Measurements from ENCODE around the gene SELENON.

The SELENON gene

DNA sequence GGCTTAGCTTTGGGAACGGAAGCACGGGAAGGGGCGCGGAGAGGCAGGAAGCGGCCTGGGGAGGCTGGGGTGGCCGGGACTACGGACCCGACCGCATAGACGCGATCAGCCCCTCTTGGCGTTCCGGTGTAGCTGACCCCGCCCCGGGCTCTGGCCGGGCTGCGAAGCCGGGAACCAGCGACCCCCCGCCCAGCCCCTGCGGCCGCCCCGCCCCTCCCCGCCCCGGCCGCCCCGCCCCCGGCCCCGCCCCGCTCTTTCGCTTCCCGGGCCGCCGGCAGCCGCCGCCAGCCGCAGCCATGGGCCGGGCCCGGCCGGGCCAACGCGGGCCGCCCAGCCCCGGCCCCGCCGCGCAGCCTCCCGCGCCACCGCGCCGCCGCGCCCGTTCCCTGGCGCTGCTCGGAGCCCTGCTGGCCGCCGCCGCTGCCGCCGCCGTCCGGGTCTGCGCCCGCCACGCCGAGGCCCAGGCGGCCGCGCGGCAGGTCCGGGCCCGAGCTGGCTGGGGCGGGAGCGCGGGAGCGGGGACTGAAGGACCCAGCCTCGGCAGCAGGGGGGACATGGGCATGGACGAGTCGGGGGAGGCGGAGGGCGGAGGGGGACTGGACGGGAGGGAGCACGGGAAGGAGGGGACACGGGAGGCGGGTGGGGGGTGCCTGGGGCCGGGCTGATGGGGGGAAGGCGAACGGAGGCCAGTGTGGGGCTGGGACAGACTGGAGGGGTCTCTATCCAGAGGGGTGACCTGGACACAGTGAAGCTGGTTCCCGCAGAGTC is at the start of gene SELENON:
SELENON (plus strand) TSS at position 259 of the 768 bp plus-strand sequence; CDS start at position 297, 38 bp downstream.
- peak; percentile 41 for DNase-seq

GRCh38 chr1:25750923-25751605 is 48.9 kb upstream of the SELENON start:
- in situ Hi-C loops (cut with MboI; ENCODE audit: low pct_unique_long_range_greater_than_20kb, low sequenced_read_pairs): no loop called here

More for the DNA sequence above, at the start of gene SELENON:
- in situ Hi-C loops (cut with MboI; ENCODE audit: low pct_unique_long_range_greater_than_20kb, low sequenced_read_pairs): no loop called here

DNA sequence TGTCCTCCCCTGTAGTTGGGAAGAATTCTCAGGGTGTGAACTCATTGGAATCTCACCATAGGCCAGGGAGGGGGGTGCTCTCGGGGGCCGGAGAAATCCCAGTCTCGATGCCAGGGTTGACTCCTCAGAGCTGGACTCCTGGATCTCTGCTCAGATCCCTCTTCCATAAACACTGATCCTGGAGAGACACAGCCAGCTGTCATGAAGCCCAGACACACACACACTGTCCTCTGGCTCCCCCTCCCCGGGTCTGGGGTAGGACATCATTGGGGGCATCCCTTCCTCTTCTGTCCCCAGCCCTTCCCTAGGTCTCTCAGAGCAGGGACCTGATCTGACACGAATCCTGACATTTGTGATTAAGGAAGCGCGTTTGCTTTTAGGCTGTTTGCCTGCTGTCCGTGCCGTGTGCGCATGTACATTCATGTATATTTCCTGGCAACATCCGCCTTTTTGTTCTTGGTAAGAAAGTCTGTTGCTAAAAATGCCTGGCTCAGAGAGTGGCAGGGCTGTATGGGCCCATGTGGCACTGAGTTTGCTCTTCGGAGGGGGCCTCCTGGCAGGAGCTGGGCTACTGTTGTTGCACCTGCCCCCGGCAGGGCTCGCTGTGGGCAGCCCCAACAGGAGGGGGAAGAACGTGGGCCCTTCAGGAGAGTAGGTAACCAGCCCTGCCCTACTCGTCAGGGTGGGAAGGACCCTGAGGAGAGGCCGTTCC is 45.4 kb upstream of the SELENON start:
- DNase-seq: no peak
- in situ Hi-C loops (cut with MboI; ENCODE audit: low pct_unique_long_range_greater_than_20kb, low sequenced_read_pairs): no loop called here

More at GRCh38 chr1:25750923-25751605, 48.9 kb upstream of the SELENON start:
- DNase-seq: no peak

- DNase-seq: no peak
- in situ Hi-C loops (cut with MboI; ENCODE audit: low pct_unique_long_range_greater_than_20kb, low sequenced_read_pairs): no loop called here
Observed at GRCh38 chr1:25755475-25756125, 44.4 kb upstream of the SELENON start.

DNA sequence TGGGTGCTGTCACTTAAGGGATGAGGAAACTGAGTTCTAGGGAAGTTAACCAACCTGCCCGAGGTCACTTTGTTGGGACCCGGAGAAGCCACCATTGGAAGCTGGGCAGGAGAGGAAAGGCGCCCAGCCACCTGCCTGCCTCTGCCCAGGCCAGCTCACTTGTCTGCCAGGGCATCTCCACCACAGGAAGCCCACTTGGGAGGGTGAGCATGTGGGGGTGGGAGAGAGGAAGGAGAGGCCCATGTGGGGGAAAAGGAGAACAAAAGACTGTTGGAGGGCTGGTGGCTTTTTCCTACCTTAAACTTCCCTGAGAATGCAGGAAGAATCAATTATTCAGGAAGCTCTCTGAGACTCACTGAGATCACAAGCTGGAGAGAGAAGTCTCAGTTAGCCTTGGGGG is 43.8 kb upstream of the SELENON start:
- in situ Hi-C loops (cut with MboI; ENCODE audit: low pct_unique_long_range_greater_than_20kb, low sequenced_read_pairs): no loop called here
- DNase-seq: peak; percentile 28

GRCh38 chr1:25757151-25757845 is 42.7 kb upstream of the SELENON start:
- in situ Hi-C loops (cut with MboI; ENCODE audit: low pct_unique_long_range_greater_than_20kb, low sequenced_read_pairs): no loop called here
- DNase-seq: no peak

GRCh38 chr1:25757846-25758185 is 42.2 kb upstream of the SELENON start:
- in situ Hi-C loops (cut with MboI; ENCODE audit: low pct_unique_long_range_greater_than_20kb, low sequenced_read_pairs): no loop called here
- DNase-seq: no peak

DNA sequence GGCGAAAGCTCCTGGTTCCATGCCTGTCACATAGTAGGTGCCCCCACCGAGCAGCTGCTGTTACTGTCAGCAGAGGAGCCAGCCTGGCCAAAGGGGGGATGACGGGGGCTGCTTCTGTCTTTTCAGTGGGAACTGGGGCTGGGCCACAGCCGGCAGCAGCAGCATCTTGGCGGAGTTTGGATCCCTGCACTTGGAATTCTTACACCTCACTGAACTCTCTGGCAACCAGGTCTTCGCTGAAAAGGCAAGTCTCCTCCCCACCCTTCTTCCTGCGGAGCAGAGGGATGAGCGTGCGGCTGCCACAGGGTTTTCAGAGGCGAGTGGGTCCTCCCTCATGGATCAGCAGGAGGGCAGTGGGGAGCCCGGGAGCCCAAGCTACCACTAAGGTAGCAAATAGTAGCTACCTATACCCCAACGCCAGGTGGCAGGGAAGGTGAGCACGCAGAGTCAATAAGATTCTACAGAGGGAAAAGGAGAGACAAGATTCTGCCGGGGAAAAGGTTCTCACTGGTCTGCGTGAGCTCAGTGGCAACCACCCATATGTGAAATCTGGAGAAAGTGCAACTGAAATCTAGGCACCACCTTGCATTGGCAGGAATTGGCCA is 41.4 kb upstream of the SELENON start:
- DNase-seq: no peak
- in situ Hi-C loops (cut with MboI; ENCODE audit: low pct_unique_long_range_greater_than_20kb, low sequenced_read_pairs): no loop called here

GRCh38 chr1:25760122-25760719 is 39.8 kb upstream of the SELENON start:
- DNase-seq: no peak
- in situ Hi-C loops (cut with MboI; ENCODE audit: low pct_unique_long_range_greater_than_20kb, low sequenced_read_pairs): no loop called here

GRCh38 chr1:25760871-25761270 is 39.1 kb upstream of the SELENON start:
- DNase-seq: no peak
- in situ Hi-C loops (cut with MboI; ENCODE audit: low pct_unique_long_range_greater_than_20kb, low sequenced_read_pairs): no loop called here

GRCh38 chr1:25763493-25763892 is 36.5 kb upstream of the SELENON start:
- in situ Hi-C loops (cut with MboI; ENCODE audit: low pct_unique_long_range_greater_than_20kb, low sequenced_read_pairs): no loop called here
- no peak for DNase-seq

DNA sequence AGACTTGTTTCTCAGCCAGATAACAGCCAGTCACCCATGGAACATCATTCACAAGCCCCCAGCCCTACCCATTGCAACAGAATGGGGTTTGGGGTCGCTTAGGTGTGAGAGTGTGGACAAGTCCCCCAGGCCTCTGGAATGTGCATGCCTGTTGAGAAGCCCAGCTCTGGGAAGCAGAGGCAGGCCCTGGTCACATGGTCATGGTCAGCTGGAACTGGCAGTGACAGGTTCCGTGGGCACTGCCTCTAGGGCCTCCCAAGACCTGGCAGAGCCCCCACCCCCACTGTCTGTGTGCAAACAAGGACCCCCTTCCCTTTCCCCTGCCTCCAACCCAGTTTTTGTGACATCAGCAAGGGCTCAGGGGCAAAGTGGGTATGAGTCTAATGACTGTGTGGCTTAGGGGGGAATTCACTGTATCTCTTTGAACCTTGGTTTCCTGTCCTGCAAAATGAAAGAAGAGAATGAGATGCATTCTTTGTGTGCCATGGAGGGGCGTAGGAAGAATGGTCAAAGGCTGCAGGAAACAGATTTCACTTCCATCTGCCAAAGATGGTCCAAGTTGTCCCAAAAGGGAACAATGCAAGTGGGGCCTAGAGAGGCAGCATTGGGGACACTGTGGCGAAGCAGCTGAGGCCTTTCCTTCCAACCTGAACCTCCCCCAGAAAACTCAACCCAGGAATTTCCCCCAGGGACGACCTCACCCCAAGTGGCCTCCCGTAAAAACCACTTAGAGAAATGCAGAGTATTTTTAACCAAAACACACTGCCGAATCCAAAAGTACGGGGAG is 34.7 kb upstream of the SELENON start:
- no peak for DNase-seq

GRCh38 chr1:25765923-25766589 is 33.9 kb upstream of the SELENON start:
- in situ Hi-C loops (cut with MboI; ENCODE audit: low pct_unique_long_range_greater_than_20kb, low sequenced_read_pairs): no loop called here
- peak; percentile 17 for DNase-seq

More for the DNA sequence above, 34.7 kb upstream of the SELENON start:
- in situ Hi-C loops (cut with MboI; ENCODE audit: low pct_unique_long_range_greater_than_20kb, low sequenced_read_pairs): no loop called here

- no peak for DNase-seq
- in situ Hi-C loops (cut with MboI; ENCODE audit: low pct_unique_long_range_greater_than_20kb, low sequenced_read_pairs): no loop called here
Observed at GRCh38 chr1:25766721-25767436, 33.1 kb upstream of the SELENON start.

DNA sequence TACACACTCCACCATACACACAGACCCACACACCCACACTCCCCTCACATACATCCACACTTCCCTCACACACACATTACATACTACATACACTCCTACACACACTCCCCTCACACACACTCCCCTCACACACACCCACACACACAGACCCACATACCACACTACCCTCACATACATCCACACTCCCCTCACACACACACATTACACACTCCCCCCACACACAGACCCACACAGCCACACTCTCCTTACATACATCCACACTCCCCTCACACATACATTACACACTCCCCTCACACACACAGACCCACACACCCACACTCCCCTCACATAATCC is 32.6 kb upstream of the SELENON start:
- no peak for DNase-seq
- in situ Hi-C loops (cut with MboI; ENCODE audit: low pct_unique_long_range_greater_than_20kb, low sequenced_read_pairs): no loop called here

GRCh38 chr1:25768999-25769398 is 31.0 kb upstream of the SELENON start:
- DNase-seq: no peak
- in situ Hi-C loops (cut with MboI; ENCODE audit: low pct_unique_long_range_greater_than_20kb, low sequenced_read_pairs): no loop called here
